NAMALWA (cell line): ENCODE data around the gene AFG1L.
"Not testable (repeated sequence)": the region's sequence is repeated elsewhere in the genome, so short reads cannot be mapped to it uniquely, and the experiment has no call there.

ENCODE experiments used
- DNase-seq: peaks from one replicate; pipeline ENCODE4 v3.0.0-alpha.2; 2015; ENCODE audit warnings: low spot score

AFG1L gene

GRCh38 chr6:108416047-108416833 is 121.4 kb downstream of the AFG1L start:
- DNase-seq = not testable (repeated sequence)

- DNase-seq = no peak
Measured at GRCh38 chr6:108417027-108417426, 122.2 kb downstream of the AFG1L start.

GRCh38 chr6:108419474-108419873 is 124.6 kb downstream of the AFG1L start:
- DNase-seq = no peak

GRCh38 chr6:108419934-108420609 is 125.2 kb downstream of the AFG1L start:
- no peak for DNase-seq

- DNase-seq = no peak
Measured at GRCh38 chr6:108421366-108421765, 126.5 kb downstream of the AFG1L start.

- no peak for DNase-seq
Measured at GRCh38 chr6:108423982-108424705, 129.3 kb downstream of the AFG1L start.

GRCh38 chr6:108425428-108425827 is 130.6 kb downstream of the AFG1L start:
- no peak for DNase-seq

GRCh38 chr6:108432143-108432542 is 137.3 kb downstream of the AFG1L start:
- DNase-seq = no peak

- DNase-seq = no peak
Measured at GRCh38 chr6:108432792-108433191, 137.9 kb downstream of the AFG1L start.

- DNase-seq = no peak
Measured at GRCh38 chr6:108434222-108434621, 139.4 kb downstream of the AFG1L start.

GRCh38 chr6:108435391-108435790 is 140.5 kb downstream of the AFG1L start:
- no peak for DNase-seq

- DNase-seq = no peak
Measured at GRCh38 chr6:108436771-108437170, 141.9 kb downstream of the AFG1L start.

GRCh38 chr6:108437821-108438220 is 143.0 kb downstream of the AFG1L start:
- no peak for DNase-seq

- peak; percentile 6 for DNase-seq
Measured at GRCh38 chr6:108438918-108439317, 144.1 kb downstream of the AFG1L start.

GRCh38 chr6:108441141-108441540 is 146.3 kb downstream of the AFG1L start:
- DNase-seq = no peak

- no peak for DNase-seq
Measured at GRCh38 chr6:108442770-108443520, 148.1 kb downstream of the AFG1L start.

- no peak for DNase-seq
Measured at GRCh38 chr6:108446629-108447150, 151.8 kb downstream of the AFG1L start.

- no peak for DNase-seq
Measured at GRCh38 chr6:108448481-108448880, 153.6 kb downstream of the AFG1L start.

GRCh38 chr6:108449717-108450116 is 154.9 kb downstream of the AFG1L start:
- not testable (repeated sequence) for DNase-seq

- no peak for DNase-seq
Measured at GRCh38 chr6:108451816-108452215, 157.0 kb downstream of the AFG1L start.

GRCh38 chr6:108452711-108453195 is 157.9 kb downstream of the AFG1L start:
- DNase-seq = no peak
